Skeletal muscle cell (primary cell): ENCODE results near the gene FGD2.
"Not testable (repeated sequence)": the region's sequence is repeated elsewhere in the genome, so short reads cannot be mapped to it uniquely, and the experiment has no call there.

Experiments
- DNase-seq: peaks from one replicate; pipeline ENCODE4 v3.0.0-alpha.2; 2010; ENCODE audit warnings: low read depth
- H3K4me3 ChIP-seq: 2 replicates; pipeline ENCODE4 v1.5.1; 2011; ENCODE audit warnings: low read depth, mild to moderate bottlenecking, control low read depth, low read length, moderate library complexity

The FGD2 gene

DNA sequence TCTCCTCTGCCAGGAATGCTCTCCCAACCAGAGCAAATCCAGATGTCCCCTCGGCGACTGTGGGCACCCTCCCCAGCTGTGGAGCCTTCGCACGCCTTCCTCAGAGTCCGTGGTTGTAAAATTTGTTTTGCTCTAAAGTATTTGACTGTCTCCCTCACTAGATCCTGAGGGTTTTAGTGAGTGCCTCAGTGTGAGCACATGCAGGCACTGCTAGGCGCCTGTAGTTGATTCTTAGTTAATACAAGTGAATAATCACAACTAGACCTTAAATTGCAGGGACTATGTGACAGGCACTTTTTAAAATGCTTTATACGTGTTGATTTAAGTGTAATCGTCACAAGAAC is 18.8 kb upstream of the FGD2 start:
- no peak for DNase-seq
- H3K4me3 ChIP-seq = peak overlapping the region; percentile 98

DNA sequence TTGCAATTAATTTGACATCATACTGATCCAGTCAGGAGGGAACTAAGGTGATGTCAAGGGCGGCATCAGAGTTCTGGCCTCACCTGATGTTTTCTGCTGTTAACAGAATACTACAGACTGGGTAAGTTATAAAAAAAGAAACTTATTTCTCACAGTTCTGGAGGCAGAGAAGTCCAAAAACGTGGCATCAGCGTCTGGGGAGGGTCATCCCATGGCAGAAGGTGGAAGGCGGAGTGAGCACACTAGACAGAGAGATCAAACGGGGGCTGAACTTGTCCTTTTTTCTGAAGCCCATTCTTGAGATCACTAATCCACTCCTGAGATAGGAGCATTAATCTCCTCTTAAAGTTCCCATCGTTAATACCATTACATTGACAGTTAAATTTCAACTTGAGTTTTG is 16.2 kb upstream of the FGD2 start:
- no peak for DNase-seq
- H3K4me3 ChIP-seq = no peak overlapping the region

DNA sequence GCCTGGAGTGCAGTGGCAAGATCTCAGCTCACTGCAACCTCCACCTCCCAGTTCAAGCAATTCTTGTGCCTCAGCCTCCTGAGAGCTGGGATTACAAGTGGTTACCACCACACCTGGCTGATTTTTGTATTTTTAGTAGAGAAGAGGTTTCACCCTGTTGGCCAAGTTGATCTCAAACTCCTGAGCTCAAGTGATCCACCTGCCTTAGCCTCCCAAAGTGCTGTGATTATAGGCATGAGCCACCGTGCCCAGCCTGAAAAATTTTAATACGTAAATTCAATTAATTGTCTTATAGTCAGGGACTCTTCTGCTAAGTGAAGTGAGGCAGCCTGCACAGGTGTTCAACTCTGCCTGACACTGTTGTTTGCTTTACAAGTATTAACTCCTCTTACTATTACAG is 15.1 kb upstream of the FGD2 start:
- DNase-seq, H3K4me3 ChIP-seq: not testable (repeated sequence)

DNA sequence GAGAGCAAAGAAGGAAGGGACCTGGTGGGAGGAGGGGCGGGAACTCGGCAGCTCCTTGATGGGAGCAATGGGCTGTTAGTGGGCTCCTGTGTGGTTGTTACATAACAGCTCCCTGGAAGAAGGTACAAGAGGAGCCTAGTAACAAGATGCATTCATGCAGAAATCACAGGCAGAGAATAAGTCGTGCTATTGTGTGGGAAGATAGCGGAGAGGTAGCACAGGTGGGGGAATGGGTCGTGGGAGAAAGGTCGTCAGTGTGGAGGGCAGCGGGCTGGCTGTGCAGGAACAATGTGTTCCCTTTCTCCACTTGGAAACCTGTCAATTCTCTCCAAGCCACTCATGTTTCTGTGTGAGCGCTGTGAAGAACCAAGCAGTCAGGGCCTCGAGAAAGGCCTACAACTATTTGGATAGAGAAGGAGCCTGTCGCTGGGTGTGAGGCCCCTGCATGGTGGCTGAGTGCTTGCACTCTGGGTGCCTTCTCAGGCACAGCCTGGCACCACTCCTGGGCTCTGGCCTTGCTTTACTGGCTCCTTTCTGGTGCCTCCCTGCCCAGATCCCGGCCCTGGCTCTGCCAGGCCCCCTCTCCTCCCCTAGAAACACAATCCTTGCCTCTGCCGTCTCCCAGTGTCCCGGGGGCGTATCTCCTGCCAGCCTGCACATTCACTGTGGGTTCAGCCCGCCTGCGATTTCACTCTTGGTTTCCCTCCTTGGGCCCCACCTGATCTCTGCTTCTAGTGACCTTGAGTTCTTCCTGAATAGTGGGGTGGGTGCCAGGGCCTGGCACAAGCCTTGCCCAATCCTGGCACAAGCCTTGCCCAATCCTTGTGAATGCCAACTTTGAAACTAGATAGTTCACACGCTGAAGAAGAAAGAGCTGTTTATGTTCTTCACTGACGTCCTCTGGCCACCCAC is 7.4 kb upstream of the FGD2 start:
- DNase-seq = no peak
- no peak overlapping the region for H3K4me3 ChIP-seq

DNA sequence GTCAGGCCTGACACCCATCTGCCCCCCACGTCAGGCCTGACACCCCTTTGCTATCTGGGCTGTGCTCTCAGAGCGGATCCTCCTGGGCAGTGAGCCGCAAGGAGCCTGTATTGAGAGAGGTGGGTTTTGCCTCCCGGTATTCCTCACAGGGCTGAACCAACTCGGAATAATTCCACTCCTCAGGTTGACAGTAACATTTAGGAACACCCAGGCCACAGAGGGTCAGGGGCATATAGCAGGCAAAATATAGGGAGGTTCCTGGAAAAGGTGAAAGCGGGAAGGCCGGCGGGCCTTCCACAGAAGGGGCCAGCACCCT is 6.8 kb upstream of the FGD2 start:
- DNase-seq = no peak
- H3K4me3 ChIP-seq = no peak overlapping the region

DNA sequence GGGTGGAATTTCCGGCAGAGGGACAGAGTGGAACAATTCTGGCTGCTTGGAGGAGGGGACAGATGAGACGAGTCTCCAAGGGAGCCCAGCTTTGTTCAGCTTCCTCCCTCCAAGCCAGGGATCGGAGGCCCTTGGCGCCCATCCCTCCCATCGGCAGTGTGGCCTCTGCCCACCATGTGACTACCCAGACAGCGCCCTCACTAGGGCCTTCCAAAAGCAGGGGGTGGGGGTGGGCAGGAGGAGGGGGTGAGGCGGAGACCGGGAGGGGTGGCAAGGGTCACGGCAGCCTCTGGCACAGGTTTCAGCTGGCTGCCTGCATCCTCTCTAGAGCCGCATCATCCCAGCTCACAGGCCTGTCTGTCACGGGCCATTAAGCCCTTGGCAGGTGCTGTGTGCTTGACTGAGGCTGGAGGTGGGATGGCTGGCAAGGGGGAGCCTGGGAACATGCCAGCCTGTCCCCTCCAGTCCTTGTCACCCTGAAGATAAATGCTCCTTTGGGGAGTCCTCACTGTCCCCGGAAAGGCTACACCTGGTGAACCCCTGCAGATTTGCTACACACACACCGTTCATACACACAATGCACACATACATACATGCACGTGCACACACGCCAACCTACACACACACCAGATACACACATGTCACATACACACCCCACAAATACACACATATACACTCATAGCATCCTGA is 6.2 kb upstream of the FGD2 start:
- DNase-seq = no peak
- H3K4me3 ChIP-seq = no peak overlapping the region

DNA sequence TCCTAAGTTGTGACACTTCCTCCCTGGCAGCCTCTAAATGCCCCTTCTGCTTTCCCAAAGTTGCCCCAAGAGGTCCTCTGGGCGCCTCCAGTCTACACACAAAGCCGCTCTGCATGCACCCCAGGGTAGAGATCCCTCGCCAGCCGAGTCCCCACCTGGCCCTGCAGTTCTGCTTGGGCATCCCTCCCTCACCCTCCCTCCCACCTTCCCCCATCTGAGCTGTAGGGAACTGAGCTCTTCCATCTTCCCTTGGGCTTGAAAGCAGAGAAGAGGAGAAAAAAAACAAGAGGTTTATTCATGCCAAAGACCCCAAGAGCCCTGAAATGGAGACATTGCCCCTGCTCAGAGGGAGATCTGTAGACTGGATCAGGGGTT is 5.7 kb upstream of the FGD2 start:
- no peak overlapping the region for H3K4me3 ChIP-seq
- no peak for DNase-seq

DNA sequence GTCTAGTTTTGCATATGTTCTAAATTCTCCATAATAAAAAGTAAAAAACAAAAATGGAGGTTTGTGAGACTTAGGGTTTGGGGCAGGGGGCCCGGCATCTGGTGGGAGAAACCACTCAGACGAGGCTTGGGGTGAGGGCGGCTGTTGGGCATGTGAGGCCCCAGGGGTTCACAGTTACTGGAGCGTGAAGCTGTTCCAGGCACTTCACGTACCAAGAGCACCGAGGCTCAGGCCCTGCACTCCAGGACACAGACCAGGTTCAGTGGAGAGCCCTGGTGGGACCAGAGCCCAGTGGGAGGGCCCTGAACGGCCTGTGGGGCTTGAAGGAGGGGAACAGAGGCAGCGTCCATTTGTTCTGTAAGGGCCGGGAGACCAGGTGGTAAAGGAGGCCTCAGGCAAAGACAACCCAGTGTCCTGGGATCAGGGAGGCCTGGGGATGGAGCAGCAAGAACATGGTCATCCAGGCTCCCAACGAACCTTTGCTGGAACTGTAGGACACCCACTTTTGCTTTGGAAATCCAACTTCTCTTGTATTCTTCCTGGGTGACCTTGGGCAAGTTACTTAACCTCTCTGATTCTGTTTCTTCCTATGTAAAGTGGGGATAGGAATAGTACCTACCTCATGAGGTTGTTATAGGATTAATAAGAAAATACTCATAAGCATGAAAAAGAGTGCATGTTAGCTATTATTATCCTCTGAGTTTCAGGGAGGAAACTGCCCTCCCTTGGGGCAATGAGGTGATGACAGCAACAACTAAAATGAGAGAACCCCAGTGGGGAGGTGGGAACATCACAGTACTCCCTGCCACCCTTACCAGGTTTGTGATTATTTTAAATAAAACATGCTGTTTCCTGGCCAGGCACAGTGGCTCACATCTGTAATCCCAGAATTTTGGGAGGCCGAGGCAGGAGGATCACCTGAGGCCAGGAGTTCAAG is 1.1 kb upstream of the FGD2 start:
- DNase-seq = no peak

DNA sequence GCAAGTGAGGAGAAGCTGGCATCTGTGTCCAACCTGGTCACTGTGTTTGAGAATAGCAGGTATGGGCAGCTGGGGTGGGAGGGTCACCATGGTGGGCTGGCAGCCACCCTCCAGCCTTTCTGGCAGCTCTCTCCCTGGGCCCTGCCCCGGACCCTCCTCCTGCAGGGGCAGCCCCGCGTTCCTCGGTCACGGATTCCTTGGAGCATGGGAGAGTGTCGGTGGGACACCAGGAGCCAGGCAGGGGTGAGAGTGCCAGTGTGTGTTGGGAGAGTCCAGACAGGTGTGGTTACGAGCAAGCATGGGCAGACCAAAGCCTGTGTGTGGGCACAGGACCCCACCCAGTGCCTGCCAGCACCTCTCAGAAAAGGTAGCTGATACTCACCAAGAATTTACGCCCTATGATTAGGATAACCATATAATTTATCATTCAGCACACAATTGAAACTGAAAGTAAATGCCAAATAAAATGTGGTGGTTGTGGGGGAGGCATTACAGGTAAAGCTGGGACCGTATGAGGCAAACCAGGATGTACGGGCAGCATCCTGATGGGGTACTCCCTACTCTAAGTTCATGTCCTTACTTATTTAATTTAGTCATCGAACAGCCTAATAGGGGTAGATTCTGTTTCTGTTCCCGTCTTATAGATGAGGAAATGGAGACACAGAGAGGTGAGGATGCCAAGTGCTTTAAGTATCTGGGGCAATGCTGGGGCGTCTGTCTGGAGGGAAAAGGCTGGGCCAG is 542 bp downstream of the FGD2 start:
- H3K4me3 ChIP-seq = no peak overlapping the region
- DNase-seq = no peak

More for the DNA sequence above, 1.1 kb upstream of the FGD2 start:
- no peak overlapping the region for H3K4me3 ChIP-seq

DNA sequence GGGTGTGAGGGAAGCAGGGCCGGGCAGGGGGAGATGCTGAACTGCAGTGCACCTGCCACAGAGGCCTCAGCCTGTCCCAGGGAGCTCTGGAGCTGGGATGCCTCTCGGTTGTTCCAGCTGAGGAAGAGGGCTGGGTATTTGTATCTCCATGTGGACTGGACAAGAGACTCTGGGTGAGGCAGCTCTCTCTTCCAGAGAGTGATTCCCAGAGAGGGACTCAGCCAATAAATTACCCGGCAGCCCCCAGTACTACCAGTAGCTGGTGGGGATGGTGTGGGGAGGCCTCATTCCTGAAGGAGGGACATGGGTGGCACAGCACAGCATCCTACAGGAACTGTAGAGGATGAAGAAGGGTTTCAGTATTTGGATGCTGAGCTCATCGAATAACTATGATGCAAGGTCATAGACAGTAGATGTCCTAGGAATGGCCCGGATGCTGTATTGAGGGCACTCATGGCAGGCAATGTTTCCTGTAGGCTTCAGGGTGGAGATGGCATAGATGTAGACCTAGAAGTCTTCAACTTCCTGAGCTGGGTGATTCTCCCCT is 1.4 kb downstream of the FGD2 start:
- no peak overlapping the region for H3K4me3 ChIP-seq
- no peak for DNase-seq

DNA sequence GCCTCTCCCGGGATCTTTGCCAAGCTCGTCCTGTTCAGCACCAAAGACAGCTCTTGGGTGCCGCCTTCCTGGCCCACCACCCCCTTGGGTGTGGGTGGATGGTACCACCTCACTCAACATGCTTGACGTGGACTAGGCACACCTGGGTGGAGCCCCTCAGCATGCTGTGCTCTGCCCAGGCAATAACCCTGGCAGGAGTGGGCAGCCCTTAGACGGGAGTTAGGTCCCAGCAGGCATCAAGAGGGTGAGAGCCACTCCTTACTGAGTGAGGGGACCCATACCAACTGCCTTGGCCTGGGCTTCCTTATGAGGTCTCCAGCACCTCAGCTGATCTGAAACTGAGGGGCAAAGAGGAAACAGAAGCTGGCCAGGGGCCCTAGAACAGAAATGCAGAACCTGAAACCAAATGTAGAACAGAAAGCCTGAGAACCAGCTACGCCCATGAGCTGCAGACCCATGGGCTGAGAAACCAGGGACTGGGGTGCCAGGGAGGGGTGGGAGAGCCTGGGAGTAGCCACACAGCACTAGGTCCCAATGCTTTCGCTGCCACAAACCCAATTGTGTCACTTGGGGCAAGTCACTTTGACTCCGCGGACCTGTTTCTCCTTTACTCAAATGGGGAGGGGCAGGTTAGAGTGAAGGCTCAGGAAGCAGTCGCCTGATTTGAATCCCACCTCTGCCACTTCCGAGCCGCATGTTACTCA is 2.0 kb downstream of the FGD2 start:
- DNase-seq = no peak
- no peak overlapping the region for H3K4me3 ChIP-seq

DNA sequence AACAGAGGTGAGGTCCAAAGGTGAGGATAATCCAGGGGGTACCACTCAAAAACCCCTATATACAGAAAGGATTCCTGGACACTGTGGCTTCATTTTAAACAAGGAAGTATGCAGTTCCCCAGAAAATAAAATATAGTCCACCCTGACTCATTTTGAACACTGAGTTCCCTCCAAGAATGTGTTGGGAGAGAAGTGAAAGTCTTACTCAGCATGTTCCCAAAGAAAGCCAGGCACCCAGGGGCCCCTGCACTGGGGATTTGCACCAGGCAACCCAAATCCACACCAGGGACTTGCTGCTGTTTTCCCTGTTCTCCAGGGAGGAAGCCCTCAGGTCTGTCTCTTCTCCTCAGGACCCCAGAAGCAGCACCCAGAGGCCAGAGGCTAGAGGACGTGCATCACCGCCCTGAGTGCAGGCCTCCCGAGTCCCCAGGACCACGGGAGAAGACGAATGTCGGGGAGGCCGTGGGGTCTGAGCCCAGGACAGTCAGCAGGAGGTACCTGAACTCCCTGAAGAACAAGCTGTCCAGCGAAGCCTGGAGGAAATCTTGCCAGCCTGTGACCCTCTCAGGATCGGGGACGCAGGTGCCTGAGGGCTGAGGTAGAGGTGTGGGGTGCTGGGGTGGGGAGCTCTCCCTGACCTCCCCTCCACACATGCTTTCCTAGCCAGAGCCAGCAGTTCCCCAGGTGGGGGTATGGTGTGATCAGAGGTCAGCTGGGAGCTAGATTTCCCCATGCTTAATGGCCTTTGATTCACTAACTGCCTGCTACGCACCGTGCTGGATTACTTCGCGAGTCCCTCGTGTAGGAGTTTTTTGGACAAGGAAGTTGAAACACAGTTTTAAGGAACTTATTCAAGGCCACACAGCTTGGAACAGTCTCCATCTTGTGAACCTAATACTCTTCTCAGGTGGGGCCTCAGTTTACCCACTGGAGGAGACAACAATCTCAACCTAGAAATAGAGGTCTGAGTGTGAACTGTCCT is 3.3 kb downstream of the FGD2 start:
- no peak overlapping the region for H3K4me3 ChIP-seq
- DNase-seq = no peak

DNA sequence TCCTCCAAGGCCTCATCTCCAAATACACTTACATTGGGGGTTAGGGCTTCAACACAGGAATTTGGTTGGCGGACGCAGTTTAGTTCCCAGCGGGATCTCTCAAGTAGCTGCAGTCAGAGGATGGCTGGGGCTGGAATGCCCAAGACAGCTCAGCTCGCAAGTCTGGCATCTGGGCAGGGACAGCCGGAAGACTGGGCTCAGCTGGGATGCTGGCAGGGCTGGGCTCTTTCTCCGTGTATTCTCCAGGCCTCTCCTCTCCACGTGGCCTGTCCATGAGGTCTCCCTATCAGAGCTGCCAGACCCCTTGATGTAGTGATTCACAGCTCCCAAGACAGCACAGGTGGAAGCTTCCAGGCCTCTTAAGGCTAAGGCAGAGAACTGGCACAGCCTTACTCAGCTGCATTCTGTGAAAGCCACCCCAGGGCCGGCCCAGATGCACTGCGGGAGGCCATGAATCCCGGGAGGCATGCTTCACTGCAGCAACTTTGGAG is 5.0 kb downstream of the FGD2 start:
- DNase-seq = no peak
- H3K4me3 ChIP-seq = no peak overlapping the region

DNA sequence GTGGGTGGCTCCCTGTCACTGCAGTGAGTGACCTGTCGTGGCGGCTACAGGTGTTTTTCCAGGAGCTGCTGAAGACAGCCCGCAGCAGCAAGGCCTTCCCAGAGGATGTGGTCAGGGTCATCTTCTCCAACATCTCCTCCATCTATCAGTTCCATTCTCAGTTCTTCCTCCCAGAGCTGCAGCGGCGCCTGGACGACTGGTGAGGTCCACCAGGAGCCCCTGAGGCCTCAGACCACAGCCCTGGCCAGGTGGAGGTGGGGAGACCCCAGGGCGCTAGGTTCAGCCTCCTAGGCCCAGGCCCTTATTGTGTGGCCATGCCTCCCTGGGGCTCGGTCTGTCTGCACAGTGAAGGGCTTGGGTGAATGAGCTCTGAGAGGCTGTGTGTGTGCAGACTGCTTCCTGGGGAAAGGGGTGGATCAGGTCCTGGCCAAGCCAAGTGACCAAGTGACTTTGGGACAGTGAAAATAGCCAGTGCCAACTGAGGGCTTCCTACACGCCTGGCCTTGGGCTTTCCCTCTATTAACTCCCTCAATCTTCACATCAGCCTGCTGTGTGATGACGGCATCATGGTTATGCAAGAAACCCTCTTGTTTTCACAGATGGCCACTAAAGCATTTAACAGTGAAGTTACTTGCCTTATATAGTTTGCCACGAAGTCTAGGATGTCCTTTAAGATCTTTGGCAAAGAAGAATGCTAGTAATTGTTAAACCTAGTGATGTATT is 6.4 kb downstream of the FGD2 start:
- H3K4me3 ChIP-seq = no peak overlapping the region
- peak; percentile 73 for DNase-seq

DNA sequence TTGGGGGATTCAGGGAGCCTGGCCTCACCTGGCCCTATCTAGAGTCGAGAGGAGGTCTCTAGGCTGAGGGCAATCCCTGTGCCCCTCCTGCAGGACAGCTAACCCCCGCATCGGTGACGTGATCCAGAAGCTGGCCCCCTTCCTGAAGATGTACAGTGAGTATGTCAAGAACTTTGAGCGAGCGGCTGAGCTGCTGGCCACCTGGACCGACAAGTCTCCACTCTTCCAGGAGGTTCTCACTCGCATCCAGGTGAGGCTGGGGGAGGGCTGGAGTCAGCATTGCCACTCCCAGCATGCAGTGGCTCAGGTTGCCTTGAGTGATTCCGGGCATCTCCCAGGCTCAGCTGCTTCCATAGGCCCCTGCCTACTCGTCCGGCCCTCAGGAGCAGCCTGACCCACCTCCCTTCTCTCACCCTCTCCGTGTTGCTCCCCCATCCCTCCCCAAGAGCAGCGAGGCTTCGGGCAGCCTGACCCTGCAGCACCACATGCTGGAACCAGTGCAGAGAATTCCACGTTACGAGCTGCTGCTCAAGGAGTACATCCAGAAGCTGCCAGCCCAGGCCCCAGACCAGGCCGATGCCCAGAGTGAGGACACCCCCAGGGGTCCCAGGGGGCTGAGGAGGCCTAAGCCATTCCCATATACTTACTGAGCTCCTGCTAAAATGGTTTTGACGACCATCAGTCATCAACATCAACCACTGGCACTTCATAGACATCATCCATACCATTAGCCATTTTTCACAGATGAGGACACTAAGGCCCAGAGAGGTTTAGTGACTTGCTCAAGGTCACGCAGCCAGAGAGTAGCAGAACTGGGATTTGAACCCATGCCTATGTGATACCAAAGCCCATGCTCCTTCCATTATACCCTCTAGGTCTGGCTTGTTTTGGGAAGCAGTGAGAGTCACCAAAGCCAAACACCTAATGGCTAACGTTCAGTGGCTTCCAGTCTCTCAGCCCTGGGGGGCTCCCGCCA is 8.3 kb downstream of the FGD2 start:
- no peak for DNase-seq
- H3K4me3 ChIP-seq = no peak overlapping the region

DNA sequence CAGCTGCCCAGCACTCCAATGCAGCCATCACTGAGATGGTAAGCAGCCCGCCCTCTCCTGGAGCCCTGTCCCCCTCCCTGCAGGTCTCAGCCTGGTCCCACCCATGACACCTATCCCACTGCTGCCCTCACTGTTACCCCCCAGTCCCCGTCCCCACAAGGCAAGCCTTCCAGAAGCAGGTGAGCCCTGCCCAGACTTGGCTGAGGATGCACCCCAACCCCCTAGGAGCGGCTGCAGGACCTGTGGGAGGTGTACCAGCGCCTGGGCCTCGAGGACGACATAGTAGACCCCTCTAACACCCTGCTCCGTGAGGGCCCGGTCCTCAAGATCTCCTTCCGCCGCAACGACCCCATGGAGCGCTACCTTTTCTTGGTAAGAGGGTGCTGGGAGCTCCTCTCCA is 9.2 kb downstream of the FGD2 start:
- DNase-seq = no peak
- no peak overlapping the region for H3K4me3 ChIP-seq
